Measurements from ENCODE around the gene DNAJC4.
"Not testable (repeated sequence)": the region's sequence is repeated elsewhere in the genome, so short reads cannot be mapped to it uniquely, and the experiment has no call there.

The DNAJC4 gene

DNA sequence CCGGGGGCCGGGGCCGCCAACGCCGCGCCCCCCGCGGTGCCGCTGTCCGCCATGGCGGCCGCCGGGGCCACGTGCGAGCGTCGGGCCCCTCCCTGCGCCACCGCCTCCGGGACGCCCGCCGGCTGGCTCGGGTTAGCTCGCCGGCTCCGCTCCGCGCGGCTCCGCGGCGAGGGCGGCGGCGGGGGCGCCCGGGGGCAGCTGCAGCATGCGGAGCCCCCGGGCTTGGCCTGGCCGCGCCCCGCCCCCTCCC, 16.2 kb downstream of the DNAJC4 start:
- DNase-seq, result not testable (repeated sequence)

DNA sequence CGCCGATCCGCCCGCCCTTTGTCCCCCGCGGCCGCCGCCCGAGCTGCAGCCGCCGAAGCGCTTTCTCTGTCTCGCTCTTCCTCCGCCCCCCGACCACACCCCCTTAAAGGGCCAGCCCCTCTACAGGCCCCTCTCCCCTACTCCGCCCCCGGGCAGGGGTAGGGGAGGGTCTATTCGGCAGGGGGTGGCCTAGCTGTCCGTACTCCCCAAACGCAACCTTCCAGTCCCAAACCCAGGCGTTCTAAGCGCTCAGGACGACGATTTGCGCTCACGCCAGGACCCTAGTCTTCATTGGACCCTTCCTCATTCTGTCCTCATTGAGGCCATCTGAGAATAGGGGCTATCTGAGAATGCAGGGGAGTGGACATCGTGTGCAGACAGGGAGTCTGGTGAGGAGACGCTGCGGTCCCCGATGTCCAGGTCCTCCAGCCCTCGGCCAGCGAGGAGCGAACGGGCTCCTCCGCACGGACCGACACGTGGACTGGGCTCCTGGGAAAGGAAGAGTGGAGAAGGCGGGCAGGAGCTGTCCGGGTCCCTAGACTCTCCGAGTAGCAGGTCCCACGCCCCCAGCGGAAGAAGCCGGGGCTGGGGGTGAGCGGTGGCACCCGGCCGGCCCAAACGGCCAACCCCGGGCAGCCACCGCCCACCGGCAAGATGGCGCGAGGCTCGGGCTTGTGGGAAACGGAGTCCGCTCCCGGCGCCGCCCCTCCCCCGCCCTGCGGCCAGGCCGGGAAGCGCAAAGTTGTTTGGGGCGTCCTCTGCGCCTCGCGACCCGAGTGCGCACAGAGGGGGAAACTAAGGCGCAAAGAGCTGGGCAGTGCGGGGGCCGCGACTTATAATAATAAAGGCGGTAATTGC, 16.8 kb downstream of the DNAJC4 start, which contains the start of gene PPP1R14B:
Gene PPP1R14B, minus strand, starts transcription at position 73 of the 858 bp plus-strand sequence. CDS start 270 bp downstream, outside the sequence.
- DNase-seq, result peak; percentile 63

DNA sequence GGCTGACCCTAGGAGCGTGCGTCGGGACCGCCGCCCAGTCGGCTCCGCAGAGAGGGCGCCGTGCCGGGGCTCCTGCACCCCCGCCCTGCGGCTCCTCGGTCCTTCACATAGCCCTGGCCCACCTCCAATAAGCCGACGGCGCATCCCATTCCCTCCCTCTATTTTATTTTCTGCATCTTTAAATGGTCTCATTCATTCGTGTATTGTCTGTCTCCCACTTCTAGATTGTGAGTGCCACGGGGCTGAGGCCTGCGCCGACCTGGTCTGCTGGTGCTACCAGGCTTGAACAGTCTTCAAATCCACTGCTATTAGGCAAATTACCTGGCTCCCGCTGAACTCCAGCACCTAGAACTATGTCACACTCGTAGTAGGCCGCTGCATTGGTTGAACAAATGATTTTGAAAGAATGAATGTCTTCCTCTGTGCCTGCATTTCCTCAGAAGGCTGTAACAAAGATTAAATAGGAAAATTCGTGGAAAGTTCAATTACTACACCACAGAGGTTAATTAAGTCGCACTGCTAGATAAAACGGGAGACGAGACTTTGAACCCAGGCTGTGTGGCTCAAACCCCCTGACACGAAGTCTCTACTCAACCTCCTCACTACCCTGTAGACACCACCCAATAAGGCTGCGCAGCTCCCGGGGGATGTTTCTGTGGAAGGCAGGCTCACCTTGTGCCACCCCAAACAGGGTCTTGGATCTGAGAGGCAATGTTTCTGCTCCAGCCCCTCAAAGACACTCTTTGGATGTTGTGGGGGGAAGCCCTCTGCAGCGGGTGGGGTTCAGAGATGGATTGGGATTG, 17.6 kb downstream of the DNAJC4 start:
- no peak for DNase-seq

DNA sequence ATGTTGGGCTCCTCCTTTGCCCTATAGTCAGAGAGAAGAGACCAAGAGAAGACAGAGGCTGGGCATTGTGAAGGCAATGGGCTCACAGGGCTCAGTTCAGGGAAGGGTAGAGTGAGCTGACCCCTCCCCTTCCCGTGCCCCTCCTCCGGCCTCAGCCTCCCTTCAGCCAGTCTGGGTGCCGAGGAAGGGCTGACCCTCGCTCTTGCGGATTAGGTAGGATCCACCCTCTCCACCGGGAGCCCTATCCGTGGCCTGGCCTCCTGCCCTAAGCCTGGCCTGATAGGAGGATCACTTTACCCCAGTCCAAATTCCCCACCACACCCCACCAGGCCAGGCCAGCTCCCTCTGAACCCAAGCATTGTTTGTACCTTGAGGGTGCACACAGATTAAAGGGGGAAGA, 18.2 kb downstream of the DNAJC4 start:
- DNase-seq, result no peak

DNA sequence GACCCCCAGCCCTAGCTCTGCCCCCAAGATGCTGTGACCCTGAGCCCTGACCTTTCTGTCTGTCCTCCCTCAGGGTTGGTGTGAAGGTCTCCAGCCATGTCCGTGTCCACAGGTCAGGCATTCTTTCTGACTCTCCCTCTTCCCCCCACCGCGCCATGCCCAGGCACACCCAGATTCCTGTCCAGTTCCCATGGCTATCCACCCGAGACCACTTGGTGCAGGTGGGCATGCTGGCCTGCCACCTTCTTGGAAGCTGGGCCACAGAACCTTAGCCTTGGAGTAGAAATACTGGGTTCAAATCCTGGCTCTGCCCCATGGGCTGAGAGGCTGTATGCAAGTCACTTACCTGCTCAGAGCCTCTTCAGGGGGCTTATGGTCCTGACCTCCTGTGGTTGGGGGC, 18.7 kb downstream of the DNAJC4 start:
- no peak for DNase-seq

DNA sequence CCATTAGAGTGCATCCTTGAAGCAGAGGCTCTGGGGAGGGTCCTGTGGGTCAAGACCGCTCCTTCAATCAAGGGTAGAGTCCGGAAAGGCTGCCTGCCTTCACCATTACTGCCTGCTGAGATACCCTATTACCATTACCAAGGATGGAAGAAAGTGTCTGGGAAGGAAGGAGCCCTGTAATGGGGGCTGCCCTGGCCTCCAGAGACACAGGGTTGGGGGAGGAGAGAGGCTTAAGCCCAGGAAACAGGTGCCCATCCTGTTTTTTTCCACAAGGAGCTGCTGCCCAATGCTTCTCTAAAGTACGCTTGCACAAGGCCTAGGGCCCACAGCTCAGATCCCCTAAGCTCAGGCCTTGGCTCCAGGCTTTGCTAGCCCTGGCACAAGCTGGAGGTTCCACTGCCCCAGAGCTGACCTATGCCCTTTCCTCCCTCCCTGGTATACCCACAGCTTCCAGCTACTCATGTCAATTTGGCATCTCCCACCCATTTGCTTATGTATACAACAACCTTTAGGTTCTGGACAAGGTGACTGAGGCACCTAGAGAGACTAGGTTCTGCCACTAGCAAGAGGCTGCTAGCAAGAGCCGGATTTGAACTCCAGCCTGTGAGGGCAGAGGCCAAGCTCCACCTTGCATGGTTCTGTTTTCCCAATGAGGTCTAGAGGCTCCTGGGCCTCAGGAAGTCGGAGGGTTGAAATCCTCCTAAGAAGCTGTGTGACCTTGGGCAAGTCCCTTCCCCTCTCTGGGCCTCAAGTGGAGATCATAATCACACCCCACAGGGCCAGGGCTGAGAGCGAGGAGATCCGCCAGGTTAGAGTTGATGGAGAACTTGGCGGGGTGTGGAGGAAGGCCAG, 19.4 kb downstream of the DNAJC4 start:
- DNase-seq, result no peak

DNA sequence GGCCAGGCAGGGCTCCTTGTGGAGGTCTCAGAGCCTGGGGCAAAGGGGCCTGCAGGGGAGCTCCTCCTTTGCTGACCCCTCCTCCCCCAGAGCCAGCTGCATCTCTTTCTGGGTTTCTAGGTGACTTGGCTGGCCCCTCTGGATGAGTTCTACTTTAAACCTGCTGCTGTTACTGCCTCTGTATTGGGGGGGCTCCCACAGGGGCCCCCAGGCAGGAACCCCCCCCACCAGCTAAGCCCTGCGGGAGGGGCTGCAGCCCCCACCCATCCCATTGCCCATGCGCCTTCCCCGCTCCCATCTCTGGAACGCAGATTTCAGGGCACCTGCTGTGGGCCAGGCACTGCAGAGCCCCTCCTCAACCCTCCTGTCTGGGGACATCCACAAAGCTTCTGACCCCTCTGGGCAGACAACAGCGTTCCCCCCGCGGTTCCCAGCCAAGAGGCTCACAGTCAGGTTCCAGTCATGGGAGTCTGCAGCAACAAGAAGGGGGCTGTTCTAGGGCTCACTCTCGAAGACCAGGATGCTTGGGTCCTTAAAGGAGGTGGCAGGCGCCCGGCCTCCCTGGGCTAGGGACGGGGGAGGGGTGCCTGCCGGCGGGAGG, 20.2 kb downstream of the DNAJC4 start:
- DNase-seq, result no peak

DNA sequence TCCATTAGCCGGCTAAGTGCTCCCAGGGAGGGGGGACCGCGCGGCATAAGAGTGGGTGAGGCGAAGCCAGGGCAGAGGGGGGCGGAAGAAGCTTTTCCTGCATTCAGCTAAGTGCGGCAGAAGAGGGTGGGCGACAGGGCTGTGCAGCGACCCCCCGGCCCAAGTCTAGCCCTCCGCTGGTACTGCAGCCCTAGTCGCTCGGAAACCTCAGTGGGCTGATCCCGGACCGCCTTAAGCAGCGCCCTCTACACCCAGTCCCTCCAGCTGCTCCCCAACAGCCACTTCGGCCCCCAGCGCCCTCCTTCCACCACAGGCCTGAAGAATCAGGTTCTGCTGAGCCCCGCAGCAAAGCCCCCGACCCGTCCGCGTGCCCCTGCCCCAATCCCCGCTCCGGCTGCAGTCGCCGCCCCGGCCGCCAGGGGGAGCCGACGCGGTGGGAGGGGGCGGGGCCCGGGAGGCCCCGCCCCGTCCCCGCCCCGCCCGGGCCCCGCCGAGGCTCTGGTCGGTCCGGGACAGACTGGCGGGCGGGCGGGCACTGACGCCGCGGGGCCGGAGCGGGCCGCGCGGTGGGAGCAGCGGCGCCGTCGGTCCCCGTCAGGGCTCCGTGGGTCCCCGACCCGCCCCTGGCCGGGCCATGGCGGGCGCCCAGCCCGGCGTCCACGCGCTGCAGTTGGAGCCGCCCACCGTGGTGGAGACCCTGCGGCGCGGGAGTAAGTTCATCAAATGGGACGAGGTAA, 20.8 kb downstream of the DNAJC4 start, which contains the start of gene PLCB3:
Gene PLCB3, plus strand, starts transcription at position 515 of the 737 bp plus-strand sequence. Its CDS starts 120 bp downstream, at position 635.
- DNase-seq, result no peak

DNA sequence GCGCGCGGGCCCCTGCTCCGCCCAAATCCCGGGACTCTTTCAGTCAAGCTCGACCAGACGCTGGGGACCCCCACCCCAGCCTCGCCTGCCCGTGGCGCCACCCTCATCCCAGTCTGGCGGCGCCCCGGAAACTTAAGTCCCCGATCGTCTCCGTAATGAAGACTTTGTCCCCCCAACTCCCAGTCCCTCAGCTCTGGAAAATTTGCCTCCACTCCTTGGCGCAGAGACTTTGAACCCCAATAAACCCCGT, 21.3 kb downstream of the DNAJC4 start:
- DNase-seq, result no peak

DNA sequence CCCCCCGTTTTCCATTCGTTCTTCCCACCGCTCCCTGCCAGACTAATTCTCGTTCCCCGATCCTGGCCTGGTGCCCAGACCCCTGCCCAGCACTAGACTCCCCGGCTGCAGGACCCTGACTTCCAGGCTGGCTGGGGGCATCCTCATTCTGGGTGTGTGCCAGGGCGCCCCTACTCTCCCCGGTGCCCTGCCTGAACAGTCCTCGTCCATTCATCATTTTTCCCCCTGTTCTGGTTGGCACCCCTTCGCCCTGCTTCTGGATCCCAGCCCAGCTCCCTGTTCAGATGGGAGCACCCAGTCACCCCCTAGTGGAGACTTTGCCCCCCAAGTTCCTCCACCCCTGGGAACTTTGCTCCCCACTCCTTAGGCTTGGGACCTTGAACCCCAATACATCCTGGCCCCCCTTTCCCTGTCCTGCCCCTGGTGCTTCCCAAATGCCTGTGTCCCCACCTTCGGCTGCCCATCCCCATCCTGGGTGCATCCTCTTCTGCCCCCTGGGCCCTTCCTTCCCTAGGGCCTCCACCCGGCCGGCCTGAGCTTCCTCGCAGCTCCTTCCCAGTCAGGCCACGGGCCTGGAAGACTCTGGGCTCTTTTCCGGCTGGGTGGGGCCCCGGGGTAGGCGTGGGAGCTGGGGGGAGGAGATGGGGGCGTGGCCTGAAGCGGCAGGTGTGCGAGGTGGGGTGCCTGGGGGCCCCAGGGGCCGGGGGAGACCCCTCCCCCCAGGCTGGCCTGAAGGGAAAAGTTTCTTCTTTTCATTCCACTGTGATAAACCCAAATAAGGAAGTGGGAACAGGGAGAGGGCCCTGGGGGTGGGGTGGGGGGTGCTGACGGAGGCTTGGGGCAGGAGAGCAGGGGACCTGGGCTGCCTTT, 21.9 kb downstream of the DNAJC4 start:
- DNase-seq, result no peak

DNA sequence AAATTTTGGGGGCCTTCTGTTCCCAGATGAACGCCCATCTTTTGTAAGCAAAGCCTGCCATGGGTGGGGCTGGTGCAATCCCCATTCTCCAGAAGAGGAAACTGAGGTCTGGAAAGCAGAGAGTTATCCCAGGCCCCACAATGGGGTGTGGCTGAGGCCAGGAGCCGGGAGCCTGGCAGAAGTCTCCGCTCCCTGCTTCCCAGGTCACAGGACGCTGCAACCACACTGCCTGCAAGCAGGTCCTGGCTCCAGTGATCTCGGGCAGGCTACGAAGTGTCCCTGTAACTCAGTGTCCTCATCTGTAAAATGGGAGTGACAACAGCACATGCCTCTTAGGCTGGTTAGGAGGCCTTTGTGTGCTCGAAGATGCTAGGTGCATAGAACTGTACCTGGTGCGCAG, 22.7 kb downstream of the DNAJC4 start:
- no peak for DNase-seq

DNA sequence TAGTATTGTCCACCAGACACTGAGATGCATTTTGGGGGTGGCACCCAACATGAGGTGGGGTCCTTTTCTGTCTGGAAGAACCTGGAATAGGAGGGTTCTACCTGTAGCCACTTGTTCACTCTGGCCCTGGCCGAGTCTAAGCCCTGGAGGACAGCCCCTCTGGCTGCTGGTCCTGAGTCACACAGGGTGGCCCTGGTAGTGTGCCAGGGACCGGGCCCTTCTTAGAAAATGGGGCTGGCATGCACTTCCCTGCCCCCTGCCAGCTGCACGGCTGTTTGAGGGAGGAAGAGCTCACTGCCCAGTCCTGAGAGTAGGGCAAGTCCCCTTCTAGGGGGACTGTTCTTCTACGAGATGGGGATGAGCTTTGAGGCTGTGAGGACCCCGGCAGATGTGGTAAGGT, 23.1 kb downstream of the DNAJC4 start:
- no peak for DNase-seq

DNA sequence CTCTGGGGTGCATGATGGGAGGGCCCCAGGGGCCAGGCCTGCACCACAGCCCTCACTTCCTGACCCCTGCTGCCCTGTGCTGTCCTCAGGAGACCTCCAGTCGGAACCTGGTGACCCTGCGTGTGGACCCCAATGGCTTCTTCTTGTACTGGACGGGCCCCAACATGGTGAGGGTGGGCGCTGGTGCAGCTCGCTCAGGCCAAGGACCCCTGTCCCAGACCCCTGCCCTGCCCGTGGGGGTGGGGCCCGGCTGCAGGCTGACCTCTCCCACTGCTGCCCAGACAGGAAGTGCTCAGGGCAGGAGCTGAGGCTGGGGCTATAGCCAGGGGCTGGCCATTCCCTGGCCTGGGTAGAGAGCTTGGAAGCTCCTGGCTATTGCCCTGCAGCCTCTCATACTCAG, 24.0 kb downstream of the DNAJC4 start:
- no peak for DNase-seq

DNA sequence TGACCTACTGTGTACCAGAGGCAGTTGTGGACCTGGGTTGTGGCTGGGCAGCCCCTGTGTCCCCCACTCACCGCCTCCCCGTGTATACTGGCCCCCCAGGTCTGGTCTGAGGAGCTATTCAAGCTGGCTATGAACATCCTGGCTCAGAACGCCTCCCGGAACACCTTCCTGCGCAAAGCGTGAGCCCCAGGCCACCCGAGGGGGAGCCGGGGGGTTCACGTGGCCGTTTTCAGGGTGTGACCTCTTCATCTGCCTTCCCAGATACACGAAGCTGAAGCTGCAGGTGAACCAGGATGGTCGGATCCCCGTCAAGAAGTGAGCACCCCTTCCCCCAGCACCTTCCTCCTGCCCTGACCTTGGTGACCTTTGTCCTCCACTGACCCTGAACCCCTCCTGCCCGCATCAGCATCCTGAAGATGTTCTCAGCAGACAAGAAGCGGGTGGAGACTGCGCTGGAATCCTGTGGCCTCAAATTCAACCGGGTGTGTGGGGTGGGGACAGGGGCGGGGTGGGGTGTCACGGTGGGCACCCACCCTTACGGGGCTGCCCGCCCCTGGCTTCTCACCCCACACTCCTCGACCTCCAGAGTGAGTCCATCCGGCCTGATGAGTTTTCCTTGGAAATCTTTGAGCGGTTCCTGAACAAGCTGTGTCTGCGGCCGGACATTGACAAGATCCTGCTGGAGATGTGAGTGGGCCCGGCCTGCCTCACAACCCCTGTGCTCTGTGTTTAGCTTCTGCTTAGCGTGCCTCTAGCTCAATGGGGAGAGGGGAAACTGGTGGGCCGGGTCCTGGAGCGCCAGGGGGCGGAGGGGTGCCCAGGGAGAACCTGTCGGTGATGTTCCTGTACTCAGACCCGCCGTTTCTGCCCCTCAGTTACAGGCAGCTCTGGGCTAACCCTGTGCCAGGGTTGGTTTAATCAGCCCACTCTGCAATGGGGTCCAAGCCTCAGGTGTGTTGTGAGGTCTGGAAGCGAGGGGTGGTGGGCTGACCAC, 25.1 kb downstream of the DNAJC4 start:
- no peak for DNase-seq

DNA sequence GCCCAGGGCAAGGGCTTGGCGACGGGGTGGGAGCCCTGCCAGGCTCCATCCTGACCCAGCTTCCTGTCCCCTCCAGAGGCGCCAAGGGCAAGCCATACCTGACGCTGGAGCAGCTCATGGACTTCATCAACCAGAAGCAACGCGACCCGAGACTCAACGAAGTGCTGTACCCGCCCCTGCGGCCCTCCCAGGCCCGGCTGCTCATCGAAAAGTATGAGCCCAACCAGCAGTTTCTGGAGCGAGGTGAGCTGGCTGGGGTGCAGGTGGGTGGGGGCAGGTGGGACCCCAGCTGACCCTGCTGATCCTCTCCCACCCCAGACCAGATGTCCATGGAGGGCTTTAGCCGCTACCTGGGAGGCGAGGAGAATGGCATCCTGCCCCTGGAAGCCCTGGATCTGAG, 26.0 kb downstream of the DNAJC4 start:
- DNase-seq, result no peak

DNA sequence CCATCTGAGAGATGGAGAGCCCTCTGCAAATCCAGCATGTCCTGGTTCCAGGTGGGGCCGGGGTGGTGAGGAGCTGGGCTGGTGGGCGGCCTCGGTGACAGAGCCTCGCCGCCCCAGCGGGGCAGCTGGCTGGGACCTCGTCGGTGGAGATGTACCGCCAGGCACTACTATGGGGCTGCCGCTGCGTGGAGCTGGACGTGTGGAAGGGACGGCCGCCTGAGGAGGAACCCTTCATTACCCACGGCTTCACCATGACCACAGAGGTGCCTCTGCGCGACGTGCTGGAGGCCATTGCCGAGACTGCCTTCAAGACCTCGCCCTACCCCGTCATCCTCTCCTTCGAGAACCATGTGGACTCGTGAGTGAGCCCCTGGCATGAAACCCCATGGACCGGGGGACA, 28.0 kb downstream of the DNAJC4 start:
- DNase-seq, result no peak

DNA sequence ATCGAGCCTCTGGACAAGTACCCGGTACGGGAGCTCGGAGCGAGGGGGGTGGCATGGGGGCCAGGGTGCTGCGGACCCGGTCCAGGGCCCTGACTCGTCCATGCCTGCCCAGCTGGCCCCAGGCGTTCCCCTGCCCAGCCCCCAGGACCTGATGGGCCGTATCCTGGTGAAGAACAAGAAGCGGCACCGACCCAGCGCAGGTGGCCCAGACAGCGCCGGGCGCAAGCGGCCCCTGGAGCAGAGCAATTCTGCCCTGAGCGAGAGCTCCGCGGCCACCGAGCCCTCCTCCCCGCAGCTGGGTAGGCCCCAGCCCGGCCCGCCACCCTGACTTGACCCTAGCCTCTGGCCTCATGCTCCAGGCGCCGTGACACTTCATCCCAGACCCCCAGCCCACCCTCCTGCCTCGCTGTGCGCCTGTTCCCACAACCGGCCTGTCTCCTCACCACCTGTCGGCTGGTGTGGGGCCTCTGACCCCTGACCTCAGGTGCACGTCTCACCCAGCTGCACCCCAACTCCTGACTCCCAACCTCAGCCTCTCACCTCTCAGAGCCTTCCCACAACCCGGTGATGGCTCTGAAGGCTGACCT, 28.7 kb downstream of the DNAJC4 start:
- DNase-seq, result no peak

DNA sequence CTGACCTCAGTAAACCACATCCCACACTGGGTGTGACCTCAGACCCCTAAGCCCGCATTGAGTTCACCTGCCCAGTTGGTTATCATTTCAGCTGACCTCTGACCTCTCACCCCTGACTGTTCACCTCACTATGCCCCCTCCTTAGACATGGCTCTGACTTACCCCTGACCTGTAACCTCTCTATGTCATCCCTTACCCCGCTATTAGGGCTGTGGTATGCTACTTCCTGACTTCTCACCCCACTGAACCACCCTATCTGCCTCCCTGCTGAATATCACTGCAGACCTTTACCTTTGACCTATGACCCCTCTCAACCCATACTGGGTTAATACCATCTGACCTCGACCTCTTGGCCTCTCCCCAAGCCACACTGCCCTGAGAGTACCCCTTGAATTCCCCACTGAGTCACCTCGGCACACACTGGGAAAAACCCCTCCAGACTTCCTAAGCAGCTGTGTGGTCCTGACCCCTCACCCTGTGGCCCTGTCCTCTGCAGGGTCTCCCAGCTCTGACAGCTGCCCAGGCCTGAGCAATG, 29.3 kb downstream of the DNAJC4 start:
- DNase-seq, result no peak

DNA sequence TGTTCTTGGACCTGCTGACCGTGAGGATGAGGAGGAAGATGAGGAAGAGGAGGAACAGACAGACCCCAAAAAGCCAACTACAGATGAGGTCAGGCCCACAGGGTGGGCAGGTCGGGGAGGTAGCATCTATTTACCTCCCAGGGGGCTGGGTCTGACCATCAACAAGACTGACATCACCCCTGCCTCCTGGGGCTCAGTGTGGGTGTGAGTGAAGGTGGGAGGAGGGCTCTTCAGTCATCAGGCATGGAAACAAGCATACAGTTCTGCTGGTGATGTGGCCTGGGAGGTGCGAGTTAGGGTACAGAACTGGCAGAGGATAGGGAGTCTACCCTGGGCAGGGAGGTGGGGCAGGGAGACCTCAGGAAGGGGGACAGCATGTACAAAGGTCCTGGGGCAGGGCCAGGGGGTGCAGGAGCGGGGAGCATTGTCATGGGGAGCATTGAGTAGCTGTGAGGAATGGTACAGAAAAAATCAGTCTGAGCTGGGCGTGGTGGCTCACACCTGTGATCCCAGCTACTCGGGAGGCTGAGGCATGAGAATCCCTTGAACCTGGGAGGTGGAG, 29.9 kb downstream of the DNAJC4 start:
- no peak for DNase-seq

All from NCI-H1048 (cell line).